Gastrocnemius medialis (tissue), 4 donors: Measurements from ENCODE around the gene TMEM8B. TPM values are rescaled to one million over a fixed set of nuclear protein-coding genes. Genes with fewer than 3 reads are reported as not detected.
A peak's percentile ranks its signal among the peaks of the same experiment; 100 is the strongest.

Experiments used
- ATAC-seq, 2 donors: fragments of 150-250 bp; one replicate each; pipeline ENCODE4 v1.9.1; 2016
- DNase-seq, 2 donors: peaks; one replicate each; pipeline ENCODE4 v3.0.0-alpha.2; 2019
- H3K27ac ChIP-seq, 4 donors: fragments of 200-600 bp; sonication (generic); 1 replicate in 1 of 4; 2 replicates in 3 of 4; pipeline ENCODE4 v1.5.1; 2016 to 2018; ENCODE audit warnings: mild to moderate bottlenecking in 2 of 4, moderate library complexity in 1 of 4
- H3K27me3 ChIP-seq, 3 donors: fragments of 200-600 bp; sonication (generic) in 2 of 3; 1 replicate in 1 of 3; 2 replicates in 2 of 3; pipeline versions ENCODE4 v1.5.1 to v1.6.0; 2016 to 2019; ENCODE audit warnings: mild to moderate bottlenecking in 1 of 3, moderate library complexity in 1 of 3
- H3K36me3 ChIP-seq, 2 donors: fragments of 200-600 bp; sonication (generic) in 1 of 2; one replicate each; pipeline ENCODE4 v1.5.1; 2017 to 2018
- H3K4me1 ChIP-seq, 2 donors: fragments of 200-600 bp; sonication (generic) in 1 of 2; one replicate each; pipeline ENCODE4 v1.5.1; 2016 to 2017; ENCODE audit warnings: mild to moderate bottlenecking in 2 of 2
- H3K4me3 ChIP-seq, 4 donors: fragments of 200-600 bp; sonication (generic) in 3 of 4; 1 replicate in 1 of 4; 2 replicates in 3 of 4; pipeline ENCODE4 v1.5.1; 2016 to 2019; ENCODE audit warnings: mild to moderate bottlenecking in 2 of 4
- H3K9me3 ChIP-seq, 3 donors: fragments of 200-600 bp; sonication (generic) in 2 of 3; 1 replicate in 1 of 3; 2 replicates in 2 of 3; pipeline ENCODE4 v1.5.1; 2016 to 2019
- CTCF ChIP-seq, 5 experiments: fragments of 450-650 bp in 3 of 5; fragments of 200-600 bp in 2 of 5; sonication (generic) in 2 of 5; IDR thresholded peaks in 4 of 5; conservative IDR thresholded peaks in 1 of 5; 1 replicate in 4 of 5; 2 replicates in 1 of 5; pipeline ENCODE4 v1.5.1; 2016 to 2019; ENCODE audit warnings: antibody characterized with exemption in 5 of 5, mild to moderate bottlenecking in 3 of 5, moderate library complexity in 3 of 5
- POLR2A ChIP-seq, 2 donors: fragments of 450-650 bp; IDR thresholded peaks; one replicate each; pipeline ENCODE4 v1.6.1; 2017; ENCODE audit warnings: antibody characterized with exemption in 2 of 2, mild to moderate bottlenecking in 2 of 2, moderate library complexity in 2 of 2
- in situ Hi-C, 4 donors: fragments of 200-750 bp; cut with MboI; loops; one replicate each; pipeline versions ENCODE4 v1.15.0 to v1.8.0; 2017; ENCODE audit warnings: low sequenced_read_pairs in 4 of 4
- intact Hi-C: fragments of 100-400 bp; cut with DNase I; formaldehyde crosslinking; loops from one replicate; pipeline ENCODE4 v1.15.1; 2023; ENCODE audit warnings: low total_unique reads
- total RNA-seq, 4 donors: library from RNA; depleted of rRNA; stranded (reverse); fragments of >200 nt; gene quantifications; one replicate each; pipeline versions ENCODE4 v1.1.0 to v1.2.3, GENCODE V29; 2016

Gene TMEM8B
- total RNA-seq, 4 donors from 2014 or later = 1.9 to 6.4 (median 6.1) TPM

GRCh38 chr9:35834260-35835215, 5.5 kb downstream of the TMEM8B start:
- H3K4me1 ChIP-seq = peaks cover 42 to 64% of the 10 kb centered on the region in 2 donors
- peak in 1 of 2 donors; percentile 29 for ATAC-seq
- no peaks in the 10 kb centered on the region for H3K9me3 ChIP-seq
- no peaks in the 10 kb centered on the region for H3K27me3 ChIP-seq
- no peak for TF ChIP-seq CTCF (IDR thresholded peaks at IDR 0.05 in 4 of 5, conservative IDR thresholded peaks at IDR 0.05 in 1 of 5)
- TF ChIP-seq POLR2A (IDR thresholded peaks at IDR 0.05) = no peak
- no peak overlapping the region for H3K4me3 ChIP-seq
- H3K27ac ChIP-seq = peak overlapping the region; percentile 59 to 75 (median 66)
- DNase-seq = no peak
- intact Hi-C loops = no loop called here
- H3K36me3 ChIP-seq = no peaks in the 10 kb centered on the region
- in situ Hi-C loops = no loop called here

GRCh38 chr9:35835216-35835632, 6.2 kb downstream of the TMEM8B start:
- H3K4me3 ChIP-seq = no peak overlapping the region
- no peaks in the 10 kb centered on the region for H3K27me3 ChIP-seq
- H3K27ac ChIP-seq = peak overlapping the region in 3 of 4 donors; percentile 59 to 75 (median 68)
- TF ChIP-seq POLR2A (IDR thresholded peaks at IDR 0.05) (no peak), CTCF (IDR thresholded peaks at IDR 0.05 in 4 of 5, conservative IDR thresholded peaks at IDR 0.05 in 1 of 5) (no peak)
- intact Hi-C loops (no loop called here), in situ Hi-C loops (no loop called here)
- H3K4me1 ChIP-seq = peaks cover 35 to 57% of the 10 kb centered on the region in 2 donors
- peak in 1 of 2 donors; percentile 40 for ATAC-seq
- H3K9me3 ChIP-seq = no peaks in the 10 kb centered on the region
- H3K36me3 ChIP-seq = no peaks in the 10 kb centered on the region
- no peak for DNase-seq

GRCh38 chr9:35835766-35836165, 6.7 kb downstream of the TMEM8B start:
- H3K4me1 ChIP-seq = peaks cover 30 to 51% of the 10 kb centered on the region in 2 donors
- H3K9me3 ChIP-seq = no peaks in the 10 kb centered on the region
- H3K36me3 ChIP-seq = no peaks in the 10 kb centered on the region
- no peaks in the 10 kb centered on the region for H3K27me3 ChIP-seq
- ATAC-seq (no peak), DNase-seq (no peak)
- TF ChIP-seq POLR2A (IDR thresholded peaks at IDR 0.05) (no peak), CTCF (IDR thresholded peaks at IDR 0.05 in 4 of 5, conservative IDR thresholded peaks at IDR 0.05 in 1 of 5) (no peak)
- H3K4me3 ChIP-seq = no peak overlapping the region
- no peak overlapping the region for H3K27ac ChIP-seq
- intact Hi-C loops (no loop called here), in situ Hi-C loops (no loop called here)

- TF ChIP-seq CTCF (IDR thresholded peaks at IDR 0.05 in 4 of 5, conservative IDR thresholded peaks at IDR 0.05 in 1 of 5) (no peak), POLR2A (IDR thresholded peaks at IDR 0.05) (no peak)
- no peak for ATAC-seq
Observed at GRCh38 chr9:35836595-35836994, 7.6 kb downstream of the TMEM8B start.

More at GRCh38 chr9:35836595-35836994, 7.6 kb downstream of the TMEM8B start:
- Histone ChIP-seq H3K27ac (no peak overlapping the region), H3K27me3 (no peaks in the 10 kb centered on the region), H3K36me3 (no peaks in the 10 kb centered on the region), H3K4me1 (peaks cover 28 to 43% of the 10 kb centered on the region in 2 donors), H3K4me3 (no peak overlapping the region), H3K9me3 (no peaks in the 10 kb centered on the region)
- intact Hi-C loops (no loop called here), in situ Hi-C loops (no loop called here)
- no peak for DNase-seq
